HepG2 (cell line): ENCODE data around the gene GADL1. TPM values are rescaled to one million over a fixed set of nuclear protein-coding genes. Genes with fewer than 3 reads are reported as not detected.

Experiments
- ATAC-seq: fragments of 200-7000 bp; cut with Tn5 transposase; 3 replicates; pipeline ENCODE4 v1.9.1; 2020; ENCODE audit warnings: mild to moderate bottlenecking, moderate library complexity
- BruUV-seq: library from RNA; stranded (reverse); fragments of 400-500 nt; replicated peaks from 2 replicates; lab custom pipeline; 2021; lab: Mats Ljungman, UMichigan
- CTCF ChIA-PET: fragments of 300-600 bp; formaldehyde crosslinking; extraction: SDS; loops from one replicate; lab custom pipeline; 2021; ENCODE audit warnings: low total read pairs, inconsistent platforms, low intra/inter-chr PET ratio; lab: Yijun Ruan, JAX
- POLR2A ChIA-PET: fragments of 350-600 bp; sonication (Branson Sonifier 250); formaldehyde crosslinking; loops from one replicate; lab custom pipeline; 2020; ENCODE audit warnings: antibody characterized with exemption, inconsistent platforms; lab: Yijun Ruan, JAX
- DNase-seq: peaks from one replicate; pipeline ENCODE4 v3.0.0-alpha.2; 2015; ENCODE audit warnings: low spot score
- FAIRE-seq: peaks from 3 replicates; lab custom pipeline; 2011; peaks lifted over from hg19 to GRCh38; lab: Jason Lieb, UNC
- H2AFZ ChIP-seq: one replicate; pipeline ENCODE4 v1.6.1; 2011; ENCODE audit warnings: low read length, inconsistent platforms
- H3K27ac ChIP-seq: fragments of 300-600 bp; 3 replicates; pipeline ENCODE4 v1.8.0; 2011; ENCODE audit warnings: mixed run types, mild to moderate bottlenecking, mixed read lengths, low read length, inconsistent platforms; ENCODE audit not compliant: insufficient read depth; ENCODE audit errors: extremely low read length
- H3K27me3 ChIP-seq, 2 experiments: fragments of 200-600 bp in 1 of 2; 2 replicates in 1 of 2; 3 replicates in 1 of 2; pipeline versions ENCODE4 v1.6.0 to v1.8.0; 2011; ENCODE audit warnings: low read length in 2 of 2, mild to moderate bottlenecking in 2 of 2, moderate library complexity in 2 of 2, inconsistent platforms in 1 of 2; ENCODE audit not compliant: insufficient read depth in 2 of 2, control insufficient read depth in 1 of 2
- H3K36me3 ChIP-seq, 2 experiments: fragments of 200-600 bp in 1 of 2; replicated peaks in 1 of 2; 2 replicates in 1 of 2; 3 replicates in 1 of 2; pipeline versions ENCODE4 v1.5.1 to v1.8.0; 2011; ENCODE audit warnings: low read length in 2 of 2, inconsistent platforms in 1 of 2; ENCODE audit not compliant: insufficient read depth in 2 of 2, control insufficient read depth in 1 of 2
- H3K4me1 ChIP-seq: 2 replicates; pipeline ENCODE4 v1.5.1; 2012; ENCODE audit warnings: low read length, inconsistent platforms; ENCODE audit not compliant: insufficient read depth
- H3K4me2 ChIP-seq: 2 replicates; pipeline ENCODE4 v1.6.0; 2011; ENCODE audit warnings: low read depth, low read length, inconsistent platforms
- H3K4me3 ChIP-seq, 3 experiments: fragments of 200-600 bp in 1 of 3; sonication (generic), shearing (Covaris generic) in 1 of 3; replicated peaks in 1 of 3; 2 replicates each; pipeline ENCODE4 v1.5.1; 2011 to 2016; ENCODE audit warnings: low read length in 3 of 3, inconsistent platforms in 2 of 3, low read depth in 2 of 3, mild to moderate bottlenecking in 2 of 3, control low read depth in 1 of 3, mixed read lengths in 1 of 3; ENCODE audit not compliant: insufficient read depth in 1 of 3
- H3K79me2 ChIP-seq: one replicate; pipeline ENCODE4 v1.6.1; 2011; ENCODE audit warnings: low read length, inconsistent platforms; ENCODE audit not compliant: insufficient read depth
- H3K9ac ChIP-seq: 2 replicates; pipeline ENCODE4 v1.6.0; 2011; ENCODE audit warnings: mild to moderate bottlenecking, low read depth, low read length, inconsistent platforms; ENCODE audit not compliant: insufficient read depth
- H3K9me3 ChIP-seq: 2 replicates; pipeline ENCODE4 v1.5.1; 2012; ENCODE audit warnings: mild to moderate bottlenecking, low read length
- H4K20me1 ChIP-seq: 2 replicates; pipeline ENCODE4 v1.6.0; 2011; ENCODE audit warnings: inconsistent platforms, mild to moderate bottlenecking, low read length, moderate library complexity; ENCODE audit not compliant: insufficient read depth
- AFF4 ChIP-seq: sonication (generic); formaldehyde crosslinking; IDR thresholded peaks from 2 replicates; pipeline ENCODE4 v1.4.0; 2020; ENCODE audit warnings: missing genetic modification reagents
- ATAD3A ChIP-seq: sonication (generic); formaldehyde crosslinking; IDR thresholded peaks from 2 replicates; pipeline ENCODE4 v1.4.0; 2020; ENCODE audit warnings: missing genetic modification reagents
- FOXO4 ChIP-seq: sonication (generic); formaldehyde crosslinking; conservative IDR thresholded peaks from 2 replicates; pipeline ENCODE4 v1.8.1; 2023; ENCODE audit warnings: missing genetic modification reagents
- PLRG1 ChIP-seq: fragments of 450-650 bp; conservative IDR thresholded peaks from 2 replicates; pipeline ENCODE4 v1.6.1; 2016
- TFDP2 ChIP-seq: sonication (generic); formaldehyde crosslinking; IDR thresholded peaks from 2 replicates; pipeline ENCODE4 v1.4.0; 2020; ENCODE audit warnings: missing genetic modification reagents
- ZNF577 ChIP-seq: sonication (generic); formaldehyde crosslinking; IDR thresholded peaks from 2 replicates; pipeline ENCODE4 v1.4.0; 2020; ENCODE audit warnings: mild to moderate bottlenecking, low read depth, missing genetic modification reagents, borderline replicate concordance
- ZNF672 ChIP-seq: sonication (generic); formaldehyde crosslinking; IDR thresholded peaks from 2 replicates; pipeline ENCODE4 v1.8.1; 2022; ENCODE audit warnings: missing genetic modification reagents
- ZNF678 ChIP-seq: sonication (generic); formaldehyde crosslinking; IDR thresholded peaks from 2 replicates; pipeline ENCODE4 v1.4.0; 2020; ENCODE audit warnings: mild to moderate bottlenecking, missing genetic modification reagents
- ZNF75D ChIP-seq: sonication (generic); formaldehyde crosslinking; IDR thresholded peaks from 2 replicates; pipeline ENCODE4 v1.8.1; 2023; ENCODE audit warnings: missing genetic modification reagents, mild to moderate bottlenecking, borderline replicate concordance
- ZNF83 ChIP-seq: sonication (generic); formaldehyde crosslinking; IDR thresholded peaks from 2 replicates; pipeline ENCODE4 v1.4.0; 2020; ENCODE audit warnings: missing genetic modification reagents, mild to moderate bottlenecking, borderline replicate concordance
- WGBS: methylation state at CpG from one replicate; pipeline ENCODE4 v1.1.6; 2017; ENCODE audit warnings: low lambda C conversion rate; 5-methylcytosine and 5-hydroxymethylcytosine counted together
- in situ Hi-C: cut with HindIII; loops from 2 replicates; pipeline ENCODE4 v1.10.0; 2017; ENCODE audit warnings: low pct_unique_long_range_greater_than_20kb; ENCODE audit not compliant: extremely low pct_ligation_motif_present
- intact Hi-C: fragments of 100-400 bp; cut with micrococcal nuclease; formaldehyde crosslinking; loops from one replicate; pipeline ENCODE4 v1.10.0; 2022; ENCODE audit not compliant: unreplicated experiment
- polyA plus RNA-seq, 8 experiments: library from polyadenylated mRNA; depleted of rRNA in 3 of 8; stranded (reverse) in 7 of 8; unstranded in 1 of 8; fragments of >200 nt; fragmentation: Illumina TruSeq in 4 of 8; extraction: Trizol in 4 of 8; gene quantifications; 2 replicates each; pipeline versions ENCODE4 v1.2.1 to v1.2.3, GENCODE V29; 2011 to 2016; ENCODE audit warnings: low read depth in 4 of 8, missing spikeins in 1 of 8, mixed read lengths in 1 of 8; ENCODE audit not compliant: insufficient read depth in 1 of 8
- total RNA-seq, 5 experiments: library from RNA; depleted of rRNA; stranded (reverse); fragments of >200 nt; fragmentation: Illumina TruSeq; extraction: Trizol; gene quantifications; 2 replicates each; pipeline ENCODE4 v1.2.3, GENCODE V29; 2016; ENCODE audit warnings: low read depth in 1 of 5

Gene GADL1
- total and polyA plus RNA-seq, 2 of the 13 experiments (the other 11 are each of a cell fraction or from before 2014, with no cell fraction given) = not detected

- TF ChIP-seq AFF4 (CRISPR knock-in tag) = no peak
These were observed 61.4 kb downstream of the GADL1 start (continued) for GRCh38 chr3:30832961-30833575.

GRCh38 chr3:30827080-30827479 is 67.4 kb downstream of the GADL1 start:
- intact Hi-C loops (no loop called here), in situ Hi-C loops (no loop called here)
- POLR2A ChIA-PET = no interaction called here
- H3K4me1 ChIP-seq = no peaks in the 10 kb centered on the region
- no peak for ATAC-seq
- 11% methylated on average over 1 of the region's 1 CpG for WGBS
- H3K9me3 ChIP-seq = no peaks in the 10 kb centered on the region
- no peak overlapping the region for H3K27ac ChIP-seq
- no peak for DNase-seq
- TF ChIP-seq ZNF678 (no peak), PLRG1 (no peak), ZNF75D (CRISPR knock-in tag) (no peak), ZNF672 (CRISPR knock-in tag) (no peak), FOXO4 (no peak), ZNF83 (no peak), ATAD3A (CRISPR knock-in tag) (no peak), TFDP2 (CRISPR knock-in tag) (no peak), ZNF577 (CRISPR knock-in tag) (no peak)
- H4K20me1 ChIP-seq = no peaks in the 10 kb centered on the region
- H3K36me3 ChIP-seq = no peaks in the 10 kb centered on the region
- H3K27me3 ChIP-seq = peaks cover 0 to 5% of the 10 kb centered on the region in 2 experiments; a peak in 2 of 5 replicates
- CTCF ChIA-PET = no interaction called here
- no TSS peak for BruUV-seq
- no peak overlapping the region for H2AFZ ChIP-seq
- H3K4me3 ChIP-seq = no peak overlapping the region
- no peak overlapping the region for H3K9ac ChIP-seq
- no peak for FAIRE-seq
- H3K79me2 ChIP-seq = no peaks in the 10 kb centered on the region
- no peak overlapping the region for H3K4me2 ChIP-seq
